NCI-H2171 (cell line): ENCODE measurements around the gene OBSL1.
A peak's percentile ranks its signal among the peaks of the same experiment; 100 is the strongest.

Experiments used
- DNase-seq: peaks from one replicate; lab custom pipeline; 2025; lab: John Stamatoyannopoulos, UW

Gene OBSL1

DNA sequence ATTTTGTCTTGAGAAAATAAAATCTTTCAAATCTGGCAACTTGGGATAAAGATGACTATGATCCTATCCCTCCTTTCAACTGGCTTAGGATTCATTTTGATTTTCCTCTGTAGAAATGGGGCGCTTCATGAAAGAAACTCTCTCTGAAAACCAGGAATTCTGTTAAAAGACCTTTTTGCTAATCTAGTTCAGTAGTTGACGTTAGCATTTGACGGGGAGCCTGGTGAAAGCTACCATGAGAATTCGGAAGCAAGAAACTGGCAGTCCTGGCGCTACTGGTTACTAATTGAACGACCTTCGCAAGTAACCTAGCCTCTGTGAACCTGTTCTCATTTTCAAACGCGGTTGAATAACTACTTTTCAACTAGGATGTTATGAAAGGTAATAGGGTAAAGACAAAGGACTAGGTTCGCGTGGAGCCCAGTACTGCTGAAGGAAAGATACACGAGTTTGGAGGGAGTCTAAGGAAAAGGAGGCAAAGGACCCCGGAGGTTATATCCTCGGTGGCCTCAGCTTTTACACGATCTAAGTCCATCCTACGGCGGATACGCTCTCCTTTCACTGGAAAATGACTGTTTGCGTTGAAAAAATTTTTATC is 25.7 kb upstream of the OBSL1 start:
- DNase-seq = no peak

DNA sequence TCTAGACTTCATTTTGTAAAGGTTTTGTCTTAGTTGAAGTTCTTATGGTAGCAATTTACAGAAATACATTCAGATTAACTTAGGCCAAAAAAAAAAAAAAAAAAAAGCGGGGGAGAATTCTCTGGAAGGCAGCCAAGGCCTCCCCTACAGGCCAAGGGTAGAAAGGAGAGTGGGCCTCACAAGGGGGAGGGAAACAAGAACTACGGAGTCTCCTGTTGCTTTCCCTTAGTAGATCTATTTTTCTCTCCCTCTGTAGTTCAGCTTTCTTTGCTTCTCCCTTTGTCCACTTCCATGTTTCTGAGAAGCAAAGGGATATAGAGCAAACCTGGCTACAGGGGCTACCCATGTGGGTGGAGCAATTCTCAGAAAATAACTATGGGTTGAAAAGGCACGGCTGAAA is 23.9 kb upstream of the OBSL1 start:
- DNase-seq = no peak

DNA sequence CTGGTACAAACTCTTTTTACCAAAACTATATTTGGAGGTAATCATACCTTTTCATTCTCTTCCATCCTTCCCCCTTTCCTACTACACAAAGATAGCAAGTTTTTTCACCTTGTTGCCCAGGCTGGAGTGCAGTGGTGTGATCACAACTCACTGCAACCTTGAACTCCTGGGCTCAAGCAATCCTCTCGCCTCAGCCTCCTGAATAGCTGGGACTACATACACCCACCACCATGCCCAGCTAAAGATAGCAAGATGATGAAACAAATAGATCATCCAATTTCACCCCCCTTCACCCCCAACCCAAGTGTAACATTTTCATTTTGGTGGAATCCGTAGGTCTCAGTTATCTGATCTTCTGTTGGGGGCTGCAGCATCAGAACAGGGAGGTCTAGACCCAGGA is 21.8 kb upstream of the OBSL1 start:
- no peak for DNase-seq

DNA sequence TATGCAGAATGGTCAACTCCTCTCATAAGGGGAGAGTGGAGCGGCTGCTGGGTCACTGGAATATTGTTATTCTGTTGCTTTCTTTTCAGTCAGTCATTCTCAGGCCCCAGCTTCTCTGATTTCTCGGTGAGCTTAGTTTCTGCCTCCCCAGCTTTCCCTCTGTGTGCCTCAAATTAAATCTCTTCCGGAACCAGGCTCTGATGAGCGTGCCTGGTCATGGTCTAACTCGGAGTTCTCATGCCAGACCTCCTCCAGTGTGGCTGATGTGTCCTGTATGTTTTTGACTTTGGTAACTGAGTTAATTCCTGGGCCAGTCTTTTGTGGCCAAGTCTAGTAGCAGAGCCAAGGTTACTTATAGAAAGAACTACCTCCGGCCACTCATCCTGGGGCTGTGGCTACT is 21.4 kb upstream of the OBSL1 start:
- DNase-seq = no peak

DNA sequence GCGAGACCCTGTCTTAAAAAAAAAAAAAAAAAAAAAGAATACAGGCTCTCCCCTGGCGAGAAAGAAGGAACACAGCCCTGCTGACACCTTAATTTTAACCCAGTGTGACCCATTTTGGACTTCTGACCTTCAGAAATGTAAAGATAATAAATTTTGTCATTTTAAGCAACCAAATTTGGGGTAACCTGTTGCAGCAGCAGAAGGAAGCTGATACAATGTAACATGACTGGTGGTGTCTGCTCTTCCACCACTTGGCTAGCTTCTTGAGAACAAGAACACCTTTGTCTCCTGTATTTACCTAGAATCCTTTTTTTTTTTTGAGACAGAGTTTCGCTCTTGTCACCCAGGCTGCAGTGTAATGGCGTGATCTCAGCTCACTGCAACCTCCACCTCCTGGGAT is 19.8 kb upstream of the OBSL1 start:
- DNase-seq = no peak

DNA sequence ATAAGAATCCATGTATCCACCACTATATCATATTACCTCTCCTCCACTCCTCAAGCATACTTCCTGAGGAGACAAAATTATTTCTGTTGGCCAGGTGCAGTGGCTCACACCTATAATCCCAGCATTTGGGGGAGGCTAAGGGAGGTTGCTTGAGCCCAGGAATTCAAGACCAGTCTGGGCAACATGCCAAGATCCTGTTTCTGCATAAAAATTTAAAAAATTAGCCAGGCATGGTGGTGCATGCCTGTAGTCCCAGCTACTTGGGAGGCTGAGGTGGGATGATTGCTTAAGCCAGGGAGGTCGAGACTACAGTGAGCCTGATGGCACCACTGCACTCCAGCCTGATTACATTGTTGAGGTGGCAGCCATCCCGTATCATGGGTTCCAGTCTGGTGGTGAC is 10.0 kb upstream of the OBSL1 start:
- no peak for DNase-seq

DNA sequence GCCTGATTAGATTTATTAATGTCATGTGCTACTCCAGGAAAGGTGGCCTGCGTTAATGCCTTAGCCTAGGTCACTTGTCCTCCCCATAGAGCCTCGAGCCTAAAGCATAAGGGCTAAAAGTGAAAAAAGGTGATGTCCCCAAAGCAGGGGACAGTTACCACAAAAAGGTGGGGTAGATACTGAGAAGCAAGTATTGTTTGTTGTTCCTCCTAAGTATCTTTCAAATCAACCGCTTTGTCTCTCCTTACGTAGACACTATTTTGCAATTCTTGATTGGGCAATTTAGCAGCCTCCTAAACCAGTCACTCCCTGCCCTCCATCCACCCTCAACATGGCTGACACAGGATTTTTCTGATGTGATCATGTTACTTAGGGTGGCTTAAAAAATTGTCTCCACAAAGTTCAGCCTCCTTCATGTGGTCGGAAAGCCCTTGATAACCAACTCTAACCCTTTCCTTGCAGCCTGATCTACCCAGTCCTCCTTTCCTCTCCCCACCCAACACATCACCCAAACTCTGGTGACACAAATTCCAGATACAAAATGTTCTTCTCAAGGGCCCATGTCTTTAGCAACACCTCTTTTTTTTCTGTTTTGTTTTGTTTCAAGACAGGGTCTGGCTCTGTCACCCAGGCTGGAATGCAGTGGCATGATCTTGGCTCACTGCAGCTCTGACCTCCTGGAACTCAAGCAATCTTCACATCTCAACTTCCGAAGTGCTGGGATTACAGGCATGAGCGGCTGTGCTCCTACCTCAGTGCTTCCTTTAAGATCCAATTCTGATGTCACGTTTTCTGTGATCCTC is 7.7 kb upstream of the OBSL1 start:
- DNase-seq = no peak

DNA sequence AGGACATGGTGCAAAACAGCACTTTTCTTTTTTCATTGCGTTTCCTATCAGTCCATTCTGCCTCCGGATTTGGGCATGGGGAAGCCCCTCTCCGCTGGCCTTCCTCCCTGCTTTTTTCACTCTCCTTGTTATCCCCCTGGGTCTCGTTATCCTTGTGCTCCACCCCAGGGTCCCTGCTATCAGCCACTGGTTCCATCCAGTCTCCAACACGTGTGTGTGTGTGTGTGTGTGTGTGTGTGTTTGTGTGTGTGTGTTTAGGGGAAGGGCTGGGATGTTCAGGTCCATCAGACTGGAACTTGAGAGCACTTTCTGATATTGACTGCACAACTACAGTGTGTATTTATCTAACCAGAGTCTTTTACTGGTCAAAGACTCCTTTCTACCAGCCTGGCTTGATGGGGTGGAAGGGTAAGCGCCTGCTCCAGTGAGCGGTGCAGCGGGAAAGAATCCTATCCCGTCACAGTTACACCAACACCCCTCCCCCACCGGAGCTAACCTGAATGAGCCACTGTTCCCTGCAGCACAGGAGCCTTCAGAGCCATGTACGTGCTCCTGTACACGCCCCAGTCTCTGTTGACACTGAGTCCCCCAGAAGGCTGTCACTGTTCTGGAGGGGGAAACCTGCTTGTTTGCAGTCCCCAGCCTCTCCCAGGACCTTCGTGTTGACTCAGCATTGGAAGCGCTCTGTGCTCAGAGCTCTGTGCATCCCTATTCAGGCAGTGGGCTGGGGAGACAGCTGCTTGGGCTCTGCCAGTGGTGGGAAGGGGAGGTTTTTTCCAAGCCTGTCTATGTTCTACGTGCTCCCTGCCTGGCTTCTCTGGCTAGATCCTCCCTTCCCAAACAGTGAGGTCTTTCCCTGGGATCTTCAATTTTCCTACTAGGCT is 5.4 kb upstream of the OBSL1 start:
- peak; percentile 27 for DNase-seq

DNA sequence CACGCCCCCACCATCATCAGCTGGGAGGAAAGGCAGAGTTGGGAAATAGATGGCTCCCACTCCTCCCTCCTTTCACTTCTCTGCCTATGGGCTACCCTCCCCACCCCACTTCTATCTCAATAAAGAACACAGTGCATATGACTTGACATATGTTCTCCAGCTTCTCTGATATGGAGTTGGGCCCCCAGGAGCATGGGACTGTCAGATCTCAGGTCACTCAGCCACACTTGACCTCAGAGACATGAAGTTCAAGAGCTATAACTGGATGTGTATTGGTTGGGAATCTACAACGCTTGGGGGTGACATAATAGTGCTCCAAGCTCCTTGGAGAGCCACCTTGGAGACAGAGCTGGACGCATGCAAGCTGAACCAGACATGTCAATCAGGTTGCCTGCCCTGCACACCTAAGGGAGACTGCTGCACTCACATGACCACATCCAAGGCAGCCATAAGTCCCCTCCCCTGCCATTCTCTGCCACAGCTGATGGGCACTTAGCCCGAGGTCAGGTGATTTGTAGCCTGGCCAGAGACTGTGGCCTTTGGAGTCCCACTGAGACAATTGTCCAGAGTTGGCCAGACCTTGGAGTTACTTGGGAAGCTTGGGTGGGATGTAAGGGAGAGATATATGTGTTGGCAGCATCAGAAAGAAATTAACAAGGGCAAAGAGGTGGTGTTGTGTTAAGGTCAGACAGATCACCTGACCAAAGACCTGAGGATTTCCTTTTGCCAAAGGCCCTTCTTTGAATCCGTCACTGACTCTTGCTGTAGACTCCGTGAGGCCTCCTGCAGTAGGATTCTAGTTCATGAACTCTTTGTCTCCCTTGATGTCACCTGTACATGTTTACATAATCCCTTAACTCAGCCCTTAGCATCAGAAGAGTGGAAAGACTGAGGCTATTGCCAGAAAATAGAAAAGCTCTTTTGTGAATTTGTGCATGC is 4.5 kb upstream of the OBSL1 start:
- DNase-seq = no peak

DNA sequence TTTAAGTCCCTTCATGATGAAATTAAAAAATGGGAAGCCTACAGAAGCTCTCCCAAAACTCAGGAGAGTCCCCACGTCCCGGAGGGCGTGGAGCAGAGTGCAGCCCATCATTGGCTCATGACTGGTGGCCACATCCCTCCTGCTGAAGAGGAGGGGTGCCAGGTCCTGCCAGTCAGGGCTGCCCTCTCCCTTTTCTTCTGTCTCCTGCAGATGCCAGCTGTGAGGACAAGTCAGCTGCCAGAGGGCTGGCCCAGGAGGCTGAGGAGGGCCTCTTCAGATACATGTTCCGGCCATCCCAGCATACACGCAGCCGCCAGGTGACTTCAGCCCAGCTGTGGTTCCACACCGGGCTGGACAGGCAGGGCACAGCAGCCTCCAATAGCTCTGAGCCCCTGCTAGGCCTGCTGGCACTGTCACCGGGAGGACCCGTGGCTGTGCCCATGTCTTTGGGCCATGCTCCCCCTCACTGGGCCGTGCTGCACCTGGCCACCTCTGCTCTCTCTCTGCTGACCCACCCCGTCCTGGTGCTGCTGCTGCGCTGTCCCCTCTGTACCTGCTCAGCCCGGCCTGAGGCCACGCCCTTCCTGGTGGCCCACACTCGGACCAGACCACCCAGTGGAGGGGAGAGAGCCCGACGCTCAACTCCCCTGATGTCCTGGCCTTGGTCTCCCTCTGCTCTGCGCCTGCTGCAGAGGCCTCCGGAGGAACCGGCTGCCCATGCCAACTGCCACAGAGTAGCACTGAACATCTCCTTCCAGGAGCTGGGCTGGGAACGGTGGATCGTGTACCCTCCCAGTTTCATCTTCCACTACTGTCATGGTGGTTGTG is 3.4 kb upstream of the OBSL1 start:
- no peak for DNase-seq

DNA sequence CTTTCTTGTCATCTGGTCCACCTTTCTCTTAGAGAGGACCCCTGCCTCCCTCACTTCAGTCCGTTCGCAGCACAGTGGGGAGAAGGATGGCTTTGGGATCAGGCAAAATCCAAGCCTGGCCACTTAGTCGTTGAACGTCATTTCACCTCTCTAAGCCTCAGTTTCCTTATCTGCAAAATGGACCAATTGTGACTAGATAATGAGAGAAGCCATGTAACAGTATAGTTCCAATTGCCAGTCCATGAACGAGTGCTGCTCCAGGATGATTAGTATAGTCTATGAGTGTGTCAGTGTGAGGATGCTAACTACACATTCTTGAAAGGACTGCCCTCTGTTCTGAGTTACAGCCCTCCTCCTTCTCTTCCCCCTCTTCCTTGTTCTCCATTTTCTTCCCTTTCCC is 1.8 kb upstream of the OBSL1 start:
- no peak for DNase-seq

DNA sequence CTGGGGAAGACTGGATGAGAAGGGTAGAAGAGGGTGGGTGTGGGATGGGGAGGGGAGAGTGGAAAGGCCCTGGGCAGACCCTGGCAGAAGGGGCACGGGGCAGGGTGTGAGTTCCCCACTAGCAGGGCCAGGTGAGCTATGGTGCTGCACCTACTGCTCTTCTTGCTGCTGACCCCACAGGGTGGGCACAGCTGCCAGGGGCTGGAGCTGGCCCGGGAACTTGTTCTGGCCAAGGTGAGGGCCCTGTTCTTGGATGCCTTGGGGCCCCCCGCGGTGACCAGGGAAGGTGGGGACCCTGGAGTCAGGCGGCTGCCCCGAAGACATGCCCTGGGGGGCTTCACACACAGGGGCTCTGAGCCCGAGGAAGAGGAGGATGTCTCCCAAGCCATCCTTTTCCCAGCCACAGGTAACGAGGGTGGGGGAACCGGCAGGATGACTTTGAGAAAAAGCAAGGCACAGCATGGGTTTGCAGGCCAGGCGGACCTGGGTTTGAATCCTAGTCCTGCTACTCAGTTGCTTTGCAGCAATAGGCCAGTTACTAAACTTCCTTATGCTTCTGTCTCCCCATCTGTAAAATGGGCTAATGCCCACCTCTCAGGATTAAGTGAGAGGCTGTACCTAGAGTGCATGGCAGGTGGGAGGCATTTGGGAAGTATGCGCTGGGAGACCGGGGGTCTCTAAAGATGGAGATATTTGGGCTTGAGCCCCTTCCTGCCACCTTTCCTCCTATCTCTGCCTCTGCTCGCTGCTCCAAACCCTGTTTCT is 1.1 kb upstream of the OBSL1 start, which contains the start of gene INHA:
INHA (plus strand) TSS at position 74 of the 765 bp plus-strand sequence; CDS start at position 139, 65 bp downstream.
- DNase-seq = no peak

DNA sequence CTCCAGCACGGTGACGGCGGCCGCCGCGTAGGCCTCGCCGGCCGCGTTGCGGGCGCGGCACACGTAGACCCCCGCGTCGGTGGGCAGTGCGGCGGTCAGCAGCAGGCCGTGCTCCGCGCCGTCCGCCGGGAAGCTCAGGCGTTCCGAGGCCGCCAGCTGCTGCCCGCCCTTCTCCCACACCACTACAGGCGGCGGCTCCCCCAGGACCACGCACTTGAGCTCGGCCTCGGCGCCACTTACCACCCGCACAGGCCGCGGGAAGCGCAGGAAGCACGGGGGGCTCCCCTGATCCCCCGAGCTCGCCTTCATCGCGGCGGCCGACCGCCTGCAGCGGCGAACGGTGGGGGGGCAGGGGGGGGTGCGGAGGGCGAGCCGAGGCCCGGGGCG is 422 bp downstream of the OBSL1 start:
- DNase-seq = no peak

DNA sequence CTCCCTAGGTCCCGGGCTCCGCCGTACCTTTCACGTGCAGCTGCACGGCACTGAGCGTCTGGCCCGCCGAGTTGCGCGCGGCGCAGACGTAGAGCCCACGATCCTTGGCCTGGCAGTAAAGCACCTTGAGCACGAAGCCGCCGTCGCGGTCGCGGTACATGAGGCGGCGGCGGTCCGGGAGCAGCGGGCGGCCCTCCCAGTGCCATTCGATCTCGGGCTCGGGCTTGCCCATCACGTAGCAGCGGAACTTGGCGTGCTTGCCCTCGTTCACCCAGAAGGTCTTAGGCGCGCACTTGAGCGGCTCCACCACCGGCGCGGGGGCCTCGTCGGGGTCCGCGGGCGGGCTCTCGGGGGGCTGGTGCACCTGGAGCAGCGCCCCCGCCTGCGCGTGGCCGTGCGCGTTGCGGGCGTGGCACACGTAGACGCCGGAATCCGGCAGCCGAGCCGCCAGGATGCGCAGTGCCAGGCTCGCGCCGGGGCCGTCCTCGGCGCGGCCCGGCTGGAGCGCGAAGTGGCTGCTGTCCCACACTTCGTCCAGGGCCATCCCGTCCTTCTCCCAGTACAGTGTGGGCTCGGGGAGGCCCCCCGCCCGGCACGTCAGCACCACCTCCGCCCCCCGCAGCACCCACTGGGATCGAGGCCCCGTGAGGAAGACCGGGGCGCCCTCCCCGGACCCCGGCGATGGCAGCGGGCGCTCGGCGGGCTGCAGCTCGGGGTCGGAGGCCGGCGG is 980 bp downstream of the OBSL1 start:
- DNase-seq = peak; percentile 4

DNA sequence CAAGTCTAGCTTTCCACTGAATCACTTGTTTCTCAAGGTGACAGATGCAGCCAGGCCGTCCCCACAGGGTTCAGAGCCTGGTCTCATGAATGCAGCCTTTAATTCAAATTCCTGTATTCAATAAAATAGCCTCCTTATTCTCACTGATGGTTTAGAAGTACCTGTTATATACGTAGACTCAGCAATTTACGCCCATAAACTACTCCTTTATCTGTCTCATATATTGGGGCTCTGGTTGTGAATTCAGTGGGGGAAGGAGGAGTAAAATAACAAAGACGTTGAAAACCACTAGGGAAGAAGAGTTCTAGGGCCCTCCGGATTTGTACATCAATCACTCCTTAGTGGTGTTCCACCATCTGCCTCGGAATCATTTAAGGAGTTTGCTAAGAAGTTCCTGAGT is 1.7 kb downstream of the OBSL1 start:
- peak; percentile 3 for DNase-seq

DNA sequence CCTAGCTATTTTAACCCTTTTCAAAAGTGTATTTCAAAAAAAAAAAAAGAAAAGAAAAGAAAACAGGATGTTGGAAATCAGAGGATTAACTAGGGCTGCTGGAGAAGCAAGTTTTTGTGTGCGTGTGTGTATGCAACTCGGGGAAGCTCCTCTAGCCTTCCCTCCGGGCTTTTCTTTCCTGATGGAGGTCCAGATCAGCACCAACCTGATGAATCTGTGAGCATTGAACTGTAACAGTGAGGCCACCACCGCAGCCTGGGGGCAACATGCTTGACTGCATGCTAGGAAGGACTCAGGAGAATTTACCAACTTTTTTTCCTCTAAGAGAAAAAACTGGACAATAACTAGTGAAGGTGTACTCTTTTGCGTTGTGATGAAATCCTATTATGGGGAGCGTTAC is 2.3 kb downstream of the OBSL1 start:
- no peak for DNase-seq

DNA sequence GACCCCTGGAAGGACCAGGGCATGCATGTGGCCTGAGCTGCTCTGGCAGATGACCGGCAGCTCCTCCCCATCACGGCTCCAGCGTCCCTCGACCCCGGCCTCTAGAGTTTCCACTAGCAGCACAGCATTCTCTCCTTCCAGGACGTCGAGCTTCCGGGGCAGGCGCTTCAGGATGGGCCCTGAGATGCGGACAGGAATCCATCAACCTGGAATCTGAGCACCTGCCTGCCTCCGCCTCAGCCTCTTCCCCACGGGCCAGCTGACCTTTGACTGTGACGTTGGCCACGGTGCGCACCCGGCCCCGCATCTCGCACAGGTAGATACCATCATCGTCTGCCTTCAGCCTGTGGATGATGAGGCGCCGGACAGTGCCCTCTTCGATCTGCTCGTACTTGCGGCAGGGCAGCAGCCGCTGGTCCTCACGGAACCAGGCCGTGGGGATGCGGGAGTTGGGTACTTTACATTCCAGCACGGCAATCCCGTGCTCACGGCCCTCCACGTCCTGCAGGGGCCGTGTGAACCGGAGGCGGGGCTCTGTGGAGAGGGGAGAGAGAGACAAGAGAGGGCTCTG is 3.5 kb downstream of the OBSL1 start:
- DNase-seq = no peak

DNA sequence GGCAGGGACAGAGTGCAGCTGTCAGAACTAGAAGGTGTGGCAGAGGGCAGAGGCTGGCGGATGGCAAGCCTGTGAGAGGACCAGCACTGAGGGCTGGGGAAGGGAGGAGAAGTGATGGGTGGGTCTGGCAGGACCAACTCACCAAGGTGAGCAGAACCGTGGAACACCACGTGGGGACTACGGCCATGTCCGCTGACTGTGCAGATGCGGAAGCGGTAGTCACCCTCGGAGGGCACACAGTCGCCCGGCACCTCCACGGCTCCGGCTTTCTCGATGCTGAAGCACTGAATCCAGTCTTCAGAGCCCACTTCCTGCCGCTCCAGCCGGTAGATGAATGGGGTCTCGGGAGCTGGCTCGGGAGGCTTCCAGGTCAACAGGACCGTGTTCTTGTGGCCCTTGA is 4.2 kb downstream of the OBSL1 start:
- no peak for DNase-seq

DNA sequence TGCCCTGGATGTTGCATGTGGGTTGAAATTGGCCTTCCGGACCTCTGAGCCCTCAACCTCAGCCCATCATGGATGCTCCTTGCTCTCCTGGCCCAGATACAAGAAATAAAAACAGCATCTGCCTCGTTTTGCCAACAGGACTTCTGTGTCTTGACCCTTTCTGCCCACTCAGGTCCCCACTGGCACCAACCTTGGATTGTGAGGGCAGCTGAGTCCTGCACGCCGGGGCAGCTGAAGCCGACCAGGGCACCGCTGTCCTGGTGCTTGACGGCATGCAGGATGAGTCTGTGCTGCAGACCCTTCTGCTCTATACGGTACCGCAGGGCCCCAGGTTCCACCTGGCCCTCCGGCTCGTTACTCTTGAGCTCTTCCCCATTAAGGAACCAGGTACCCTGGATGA is 4.7 kb downstream of the OBSL1 start:
- no peak for DNase-seq
